ENCODE measurements around the gene SNX11.

The SNX11 gene

DNA sequence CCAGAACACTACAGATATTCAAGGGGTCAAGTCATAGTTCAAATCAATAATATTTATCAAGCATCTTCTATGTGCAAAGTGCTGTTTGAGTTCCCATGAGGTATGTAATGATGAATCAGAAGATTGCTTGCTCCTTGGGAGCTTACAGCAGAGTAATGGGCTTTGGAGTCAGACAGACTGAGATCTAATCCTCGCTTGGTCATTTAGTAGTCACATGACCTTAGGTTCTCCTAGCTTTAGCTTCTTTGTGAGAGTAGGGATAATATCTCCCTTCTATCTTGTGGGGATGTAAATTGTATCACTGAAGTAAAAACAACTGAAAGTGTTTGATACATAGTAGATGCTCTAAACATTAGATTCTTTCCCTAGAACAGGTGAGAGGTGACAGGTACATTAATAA, 30.1 kb downstream of the SNX11 start:
- no peak for DNase-seq

DNA sequence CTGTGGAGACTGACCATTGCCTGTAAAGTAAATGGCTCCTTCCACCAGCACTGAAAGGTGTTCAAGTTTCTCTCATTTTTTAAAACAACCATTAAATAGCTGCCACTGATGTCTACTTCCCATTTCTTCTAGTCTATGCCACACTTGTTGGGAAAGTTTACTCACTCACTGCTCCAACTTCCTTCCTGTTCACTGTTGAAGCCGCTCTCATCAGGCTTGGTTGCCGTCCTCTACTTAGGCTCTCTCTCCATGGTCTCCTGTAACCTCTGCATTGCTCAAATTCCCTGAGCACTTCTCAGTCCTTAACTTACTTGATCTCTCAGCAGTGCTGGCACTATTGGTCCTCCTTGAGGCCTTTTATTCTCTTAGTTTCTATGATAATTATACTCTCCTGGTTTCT, 32.4 kb downstream of the SNX11 start:
- no peak for DNase-seq

DNA sequence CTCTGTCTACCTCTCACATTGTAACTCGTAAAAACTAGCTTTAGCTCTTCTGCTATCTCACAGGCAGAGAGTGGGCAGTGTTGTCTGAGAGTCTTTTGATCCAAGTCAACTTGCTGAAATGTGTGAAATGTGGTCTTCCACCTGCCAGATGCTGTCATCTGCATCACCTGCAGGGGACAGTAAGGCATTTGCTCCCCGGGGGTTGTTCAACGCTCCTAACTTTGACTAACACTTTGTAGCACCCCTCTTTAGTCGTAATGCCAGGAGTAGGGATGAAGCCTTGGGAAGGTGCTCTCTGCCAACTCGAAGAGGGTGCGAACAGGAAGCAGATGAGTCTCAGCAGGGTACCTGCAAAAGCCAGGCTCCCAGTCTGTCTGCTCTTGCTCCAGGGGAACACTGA, 36.1 kb downstream of the SNX11 start:
- no peak for DNase-seq

DNA sequence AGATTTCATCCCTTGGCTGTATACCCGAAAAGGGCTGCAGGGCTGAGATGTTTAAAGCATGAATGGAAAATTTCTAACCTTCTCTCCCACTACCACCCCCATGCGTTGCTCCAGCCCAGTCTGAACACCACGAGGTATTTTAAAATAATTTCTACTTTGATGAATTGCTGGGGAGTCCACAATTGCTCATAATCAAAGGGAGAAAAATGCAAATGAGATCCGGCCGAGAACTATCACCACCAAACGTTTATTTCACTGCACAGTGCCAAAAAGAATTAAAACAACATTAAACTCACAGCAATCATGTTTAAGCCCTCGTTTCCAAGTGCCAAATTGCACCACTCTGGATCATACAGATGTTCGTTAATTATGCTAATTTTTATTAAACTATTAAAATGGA, 36.7 kb downstream of the SNX11 start:
- no peak for DNase-seq

DNA sequence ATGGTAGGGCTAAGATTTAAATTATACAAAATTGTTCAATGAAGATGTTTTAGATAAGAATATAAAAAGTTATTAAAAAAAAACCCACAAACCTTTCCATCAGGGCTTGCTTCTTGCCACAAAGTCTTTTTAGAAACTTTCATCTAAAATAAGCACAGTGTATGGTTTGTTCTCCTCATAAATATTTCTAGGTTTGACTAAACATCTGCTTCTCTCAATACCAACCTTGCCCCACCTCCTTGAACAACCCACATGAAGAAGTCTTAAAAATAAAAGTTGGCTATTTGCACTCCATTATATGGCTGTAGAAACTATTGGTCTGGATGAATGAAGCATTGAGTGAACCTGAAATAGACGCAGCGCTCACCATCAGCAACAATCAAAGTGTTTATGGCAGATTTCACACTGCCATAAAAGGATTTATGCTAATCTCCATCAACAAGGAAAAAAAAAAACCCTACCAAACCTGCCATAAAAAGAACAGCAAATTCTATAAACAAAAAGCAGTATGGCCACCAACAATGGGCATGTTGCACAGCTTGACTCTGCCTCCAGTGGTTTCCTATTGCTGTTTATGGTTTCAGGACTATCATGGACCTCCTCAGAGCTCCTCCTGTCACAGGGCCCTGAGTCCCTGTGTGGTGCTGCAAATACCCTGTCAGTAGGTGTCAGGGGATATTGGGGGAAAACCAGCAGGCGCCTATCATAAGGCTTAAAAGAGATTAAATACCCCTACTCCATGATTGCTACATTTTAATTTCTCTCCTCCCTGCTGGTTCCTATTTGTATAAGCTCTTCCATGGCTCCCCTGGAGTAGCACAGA, 37.6 kb downstream of the SNX11 start:
- DNase-seq = no peak

DNA sequence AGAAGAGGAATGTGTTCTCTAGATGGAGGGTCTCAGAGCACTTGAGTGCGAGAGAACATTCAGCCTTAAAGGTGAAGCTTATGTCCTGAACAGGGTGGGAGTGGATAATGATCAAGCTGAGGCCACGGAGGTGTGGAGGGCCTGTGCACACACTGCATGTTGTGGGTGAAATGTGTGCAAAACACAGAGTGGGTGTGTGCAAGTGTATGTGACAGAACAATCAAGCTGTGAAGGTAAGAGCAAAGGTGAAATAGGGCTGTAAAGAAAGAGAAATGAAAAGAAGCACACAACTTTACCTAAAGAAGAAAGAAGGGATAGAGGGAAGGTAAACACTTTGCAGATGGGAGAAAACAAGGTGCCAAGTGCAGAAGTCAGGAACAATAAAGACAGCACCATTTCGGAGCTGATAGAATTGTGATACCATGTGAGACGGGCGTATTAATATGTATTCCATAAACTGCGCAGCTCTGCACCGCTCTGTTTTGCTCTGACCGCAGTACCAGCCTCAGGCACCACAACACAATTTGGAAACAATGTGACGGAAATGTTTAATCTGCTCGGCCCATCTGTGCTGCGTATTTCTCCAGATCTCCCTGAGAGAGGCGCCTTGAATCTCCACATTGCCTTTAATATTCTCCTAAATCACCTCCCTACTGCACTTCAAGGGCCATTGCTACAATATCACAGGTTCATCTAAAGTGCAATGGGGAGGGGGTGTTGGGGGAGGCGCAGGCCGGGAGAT, 40.6 kb downstream of the SNX11 start:
- no peak for DNase-seq

DNA sequence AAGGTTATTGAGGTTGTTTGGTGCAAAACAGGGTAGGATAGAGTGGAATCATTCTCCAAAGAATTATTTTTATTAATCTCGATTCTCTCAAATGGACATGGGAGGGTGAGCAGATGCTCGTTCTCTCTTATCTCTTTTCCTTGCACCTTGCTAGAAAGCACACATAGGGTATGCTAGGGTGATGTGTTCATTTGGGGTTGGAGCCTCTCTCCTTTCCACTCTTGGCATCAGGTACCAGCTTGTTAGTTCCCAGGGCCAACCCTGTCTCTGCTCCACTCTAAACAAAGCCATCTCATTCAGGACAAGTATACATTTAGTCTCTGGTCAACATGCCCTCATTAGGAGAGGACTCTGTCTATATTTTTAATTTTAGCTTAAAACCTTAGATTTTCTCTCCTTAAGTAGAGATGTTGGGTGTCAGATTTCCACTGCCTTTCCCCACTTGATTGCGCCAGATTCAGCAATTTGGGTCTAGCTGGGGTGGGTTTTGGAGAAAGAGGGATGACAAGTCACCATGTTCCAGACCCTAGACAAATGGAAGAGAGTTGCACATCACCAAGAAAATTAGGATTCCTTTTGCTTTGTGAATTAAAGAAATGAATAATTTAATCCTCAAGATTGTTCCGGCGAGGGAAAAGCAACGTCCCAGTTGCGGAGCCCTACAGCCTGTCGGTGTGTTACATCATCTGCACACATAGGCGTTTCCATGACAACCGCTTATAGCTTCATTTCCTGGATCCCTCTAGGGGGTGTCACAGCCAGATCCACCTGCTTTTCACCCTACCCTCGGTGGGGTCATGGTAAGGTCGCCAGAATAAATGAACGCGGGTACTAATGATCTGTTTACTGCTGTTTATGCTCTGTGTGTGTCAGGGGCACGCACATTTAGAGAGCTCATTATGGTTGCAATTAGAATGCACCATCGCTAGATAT, 41.6 kb downstream of the SNX11 start:
- no peak for DNase-seq

DNA sequence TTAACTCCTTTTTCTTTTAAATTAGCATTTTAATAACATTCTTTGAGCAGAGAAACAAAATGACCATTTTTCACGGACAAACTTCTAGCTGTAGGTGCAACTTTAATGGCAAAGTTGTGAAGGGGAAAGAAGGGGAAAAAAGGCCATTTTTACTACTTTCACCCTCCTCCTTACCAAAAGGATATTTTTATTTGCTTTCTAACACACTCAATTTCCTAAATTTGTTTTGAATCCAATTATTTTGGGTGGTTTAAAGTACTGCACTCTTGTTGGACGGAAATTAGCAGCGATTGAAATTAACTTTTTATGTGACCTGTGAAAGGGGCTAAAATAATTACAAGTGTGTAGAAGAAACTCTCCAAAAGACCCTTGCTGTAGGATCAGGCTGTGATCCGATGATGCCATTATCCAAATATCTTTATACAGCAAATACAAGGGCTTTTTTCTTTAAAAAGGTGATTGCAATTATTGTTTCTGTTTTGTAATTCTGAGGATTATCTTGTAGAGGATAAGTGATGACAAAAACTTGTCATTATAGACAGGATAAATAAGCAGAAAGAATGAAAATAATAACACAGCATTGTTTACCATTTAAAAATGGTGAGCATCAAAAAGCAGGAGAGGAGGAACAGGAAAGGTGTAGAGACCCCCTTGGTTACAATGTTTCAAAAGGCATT, 42.4 kb downstream of the SNX11 start:
- no peak for DNase-seq

DNA sequence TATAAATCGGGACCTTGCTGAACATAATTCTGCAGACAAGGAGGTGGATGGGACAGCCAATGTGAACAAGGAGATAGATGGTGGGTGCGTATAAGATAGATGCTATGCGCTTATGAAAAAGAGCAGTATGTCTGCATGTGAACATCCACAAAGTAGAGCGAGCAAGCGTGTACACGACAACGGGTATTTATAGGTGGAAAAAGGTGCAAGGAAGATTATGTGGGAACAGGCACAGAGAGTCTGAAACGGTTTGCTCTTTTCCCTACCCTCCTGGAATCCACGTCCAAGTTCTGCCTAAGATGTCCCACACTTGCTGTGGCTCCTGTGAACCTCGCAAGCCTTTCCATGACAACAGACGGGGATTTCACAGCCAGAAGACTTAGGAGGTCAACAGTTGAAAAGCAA, 43.0 kb downstream of the SNX11 start:
- no peak for DNase-seq

DNA sequence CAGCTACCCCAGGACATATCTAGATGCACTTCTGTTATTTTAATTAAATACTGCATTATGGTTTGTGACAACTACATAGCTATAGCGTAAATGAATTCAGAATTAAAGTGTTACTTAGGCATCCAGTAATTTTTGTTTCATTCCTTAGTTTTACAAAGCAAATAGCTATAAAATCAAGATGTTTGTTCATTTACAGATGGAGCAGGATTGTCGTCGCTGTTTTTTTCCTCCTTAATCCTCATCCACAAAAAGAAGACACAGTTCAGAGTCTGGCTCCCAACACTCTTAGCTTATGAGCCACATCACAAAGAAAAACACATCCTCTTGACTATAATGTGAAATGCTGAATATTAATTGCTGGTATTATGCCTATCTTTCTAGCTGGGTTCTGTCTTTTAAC, 43.7 kb downstream of the SNX11 start:
- DNase-seq = no peak

DNA sequence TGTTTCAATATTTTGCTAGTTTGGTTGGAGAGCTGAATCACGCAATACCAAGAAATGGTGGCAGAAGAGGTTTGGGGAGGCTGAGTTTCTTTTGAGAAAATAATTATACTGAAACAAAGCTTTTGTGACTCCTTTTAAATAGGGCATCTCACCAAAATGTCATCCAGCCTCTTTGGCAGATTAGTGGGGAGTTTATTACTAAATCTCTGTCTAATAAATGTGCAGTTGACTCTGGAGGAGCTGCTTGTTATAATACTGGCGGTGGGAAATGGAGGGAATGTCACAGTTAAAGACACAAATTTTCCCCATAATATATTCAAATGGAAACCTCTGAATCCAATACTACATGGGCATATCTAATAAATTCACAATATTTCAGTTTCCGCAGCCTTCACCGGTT, 44.7 kb downstream of the SNX11 start:
- no peak for DNase-seq

DNA sequence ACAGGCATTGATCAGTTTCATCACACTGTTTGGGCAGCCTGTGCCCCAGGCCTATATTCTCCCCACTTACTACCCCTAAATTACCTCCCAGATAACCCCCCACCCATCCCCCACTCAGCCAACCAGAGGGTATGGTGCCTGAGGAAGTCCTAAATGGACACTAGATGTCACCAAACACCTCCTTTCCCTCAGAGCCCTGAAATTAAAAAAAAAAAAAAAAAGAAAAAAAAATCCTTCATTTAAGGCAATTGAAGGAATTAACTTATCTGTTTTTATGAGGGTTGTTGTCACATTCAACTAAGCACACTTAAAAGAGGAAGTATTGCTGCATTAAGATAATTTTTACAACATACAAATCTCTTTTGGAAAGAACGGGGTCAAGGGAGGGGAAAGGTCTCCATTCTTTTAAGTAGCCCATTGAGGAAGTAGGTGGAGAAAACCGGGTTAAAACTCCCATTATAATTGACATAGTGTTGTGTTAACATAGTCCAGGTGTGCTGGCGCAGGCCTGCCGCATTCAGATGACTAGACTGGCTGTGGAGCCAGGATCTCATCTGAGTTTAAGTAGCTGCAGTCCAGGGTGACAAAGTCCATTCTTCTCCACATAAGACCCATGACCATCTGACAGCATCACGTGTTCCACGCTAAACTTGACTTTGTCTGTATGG, 46.3 kb downstream of the SNX11 start:
- DNase-seq = no peak

DNA sequence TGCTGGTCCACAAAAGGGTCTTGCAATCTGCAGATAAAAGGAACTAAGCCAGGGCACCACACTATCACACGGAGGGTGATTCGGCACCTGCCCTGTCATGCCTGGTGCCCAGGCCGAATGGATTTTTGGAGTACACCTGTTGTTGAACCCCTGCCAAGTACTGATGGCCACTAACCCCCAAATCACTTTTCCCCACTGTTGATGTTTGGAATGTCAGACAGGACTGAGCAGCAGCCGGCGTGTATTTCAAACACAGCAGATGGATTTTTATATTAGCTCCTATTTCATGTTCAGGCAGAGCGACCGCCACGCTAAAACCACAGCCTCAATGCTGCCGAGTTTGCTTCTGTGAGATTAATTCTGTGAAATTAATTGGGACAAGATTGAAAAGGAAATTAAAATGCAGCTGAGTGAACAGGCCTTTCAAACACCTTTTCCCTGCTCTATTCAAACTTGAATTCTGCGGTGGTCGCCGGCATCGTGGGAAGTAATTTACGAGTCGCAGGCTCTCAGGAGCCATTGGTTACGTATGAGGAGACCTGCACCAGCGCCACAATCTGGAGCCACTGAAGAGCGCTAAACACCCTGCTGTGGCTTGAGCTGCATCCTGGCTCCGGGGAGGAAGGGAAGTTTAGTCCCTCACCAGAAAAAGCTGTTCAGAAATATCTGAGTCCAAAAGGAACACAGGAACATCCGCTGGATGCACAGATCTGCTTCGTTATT, 48.5 kb downstream of the SNX11 start:
- no peak for DNase-seq

DNA sequence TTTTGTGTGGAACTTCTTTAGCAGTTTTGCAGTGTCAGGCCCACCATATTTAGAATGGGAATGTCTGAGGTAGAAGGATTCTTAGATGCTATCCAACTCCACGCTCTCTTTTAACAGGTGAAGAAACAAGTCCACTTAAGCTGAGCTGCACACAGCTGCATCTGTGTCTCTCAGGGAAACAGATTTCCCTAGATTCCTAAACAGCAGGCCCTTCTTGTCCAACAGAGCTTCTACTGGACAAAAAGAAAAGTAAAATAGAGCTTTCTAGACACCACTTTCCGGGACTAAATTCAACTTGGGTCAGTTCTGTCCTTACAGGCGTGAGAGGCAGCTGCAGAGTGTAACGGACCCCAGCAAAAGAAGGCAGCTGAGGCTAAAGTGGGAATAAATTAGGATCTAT, 51.7 kb downstream of the SNX11 start:
- no peak for DNase-seq

DNA sequence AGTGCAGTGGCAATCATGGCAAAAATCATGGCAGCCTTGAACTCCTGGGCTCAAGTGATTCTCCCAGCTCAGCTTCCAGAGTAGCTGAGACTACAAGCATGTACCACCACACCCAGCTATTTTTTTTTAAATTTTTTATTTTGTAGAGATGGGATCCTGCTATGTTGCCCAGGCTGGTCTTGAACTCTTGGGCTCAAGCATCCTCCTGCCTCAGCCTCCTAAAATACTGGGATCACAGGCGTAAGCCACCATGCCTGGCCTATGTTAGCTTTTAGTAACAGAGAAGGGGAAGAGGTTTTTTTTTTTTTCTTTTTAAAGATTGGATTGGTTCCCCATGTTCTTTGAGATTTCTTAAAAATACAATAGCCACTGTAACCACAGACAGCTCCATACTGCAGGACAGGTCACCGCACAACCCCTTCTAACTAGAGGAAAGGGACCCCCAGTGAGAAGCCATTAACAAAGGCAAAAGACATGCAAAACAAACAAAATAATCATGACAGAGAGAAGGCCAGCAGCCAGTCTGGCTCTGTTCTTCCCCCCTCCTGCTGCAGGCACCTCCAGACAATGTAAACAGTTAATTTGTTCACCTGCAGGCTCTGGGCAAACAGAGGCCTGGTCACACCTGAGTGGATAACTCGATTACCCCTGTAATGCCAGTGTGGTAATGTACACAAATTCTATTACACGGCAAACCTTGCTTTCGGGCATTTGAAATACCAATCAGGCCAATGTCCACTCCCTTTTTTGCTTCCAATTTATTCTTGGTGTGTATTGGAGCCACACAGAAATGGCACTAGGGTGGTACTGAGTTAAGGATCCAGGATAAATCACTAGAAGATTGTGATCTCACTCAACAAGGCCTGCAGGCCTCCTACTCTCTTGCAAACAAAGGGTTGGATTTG, 52.9 kb downstream of the SNX11 start:
- DNase-seq = no peak

DNA sequence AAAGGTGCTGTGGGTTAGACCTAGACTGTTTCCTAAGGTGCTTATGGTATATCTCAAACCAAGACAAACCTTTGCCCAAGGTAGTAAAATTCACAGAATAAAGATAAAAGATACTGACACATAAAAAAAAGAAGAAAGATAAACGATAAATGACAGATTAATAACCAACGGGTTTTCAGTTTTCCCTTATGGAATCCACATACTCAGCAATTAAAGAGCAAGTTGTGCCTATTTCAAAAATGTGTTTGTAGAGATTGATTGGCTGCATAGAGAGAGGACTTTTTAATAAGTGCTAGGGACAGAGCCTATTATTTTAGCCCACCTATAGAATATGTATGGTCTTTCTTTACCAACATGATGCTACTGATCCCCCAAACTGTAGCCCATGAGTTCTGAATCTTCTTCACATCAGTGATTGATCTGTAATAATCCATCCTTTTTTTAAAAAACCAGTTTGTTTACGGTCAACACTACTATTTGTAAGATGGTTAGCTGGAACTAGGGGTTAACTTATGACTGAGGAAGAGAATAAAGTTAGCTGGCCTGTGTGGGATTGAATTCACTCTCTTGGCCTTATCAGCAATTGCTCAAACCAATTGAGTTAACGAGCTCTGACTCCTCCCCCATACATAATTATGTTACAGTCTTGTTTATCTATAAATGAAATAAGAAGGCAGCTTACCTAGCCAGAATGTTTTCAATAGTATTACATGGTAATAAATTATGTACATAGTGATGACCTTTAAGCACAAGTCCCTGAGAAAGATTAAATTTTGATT, 53.8 kb downstream of the SNX11 start:
- no peak for DNase-seq

DNA sequence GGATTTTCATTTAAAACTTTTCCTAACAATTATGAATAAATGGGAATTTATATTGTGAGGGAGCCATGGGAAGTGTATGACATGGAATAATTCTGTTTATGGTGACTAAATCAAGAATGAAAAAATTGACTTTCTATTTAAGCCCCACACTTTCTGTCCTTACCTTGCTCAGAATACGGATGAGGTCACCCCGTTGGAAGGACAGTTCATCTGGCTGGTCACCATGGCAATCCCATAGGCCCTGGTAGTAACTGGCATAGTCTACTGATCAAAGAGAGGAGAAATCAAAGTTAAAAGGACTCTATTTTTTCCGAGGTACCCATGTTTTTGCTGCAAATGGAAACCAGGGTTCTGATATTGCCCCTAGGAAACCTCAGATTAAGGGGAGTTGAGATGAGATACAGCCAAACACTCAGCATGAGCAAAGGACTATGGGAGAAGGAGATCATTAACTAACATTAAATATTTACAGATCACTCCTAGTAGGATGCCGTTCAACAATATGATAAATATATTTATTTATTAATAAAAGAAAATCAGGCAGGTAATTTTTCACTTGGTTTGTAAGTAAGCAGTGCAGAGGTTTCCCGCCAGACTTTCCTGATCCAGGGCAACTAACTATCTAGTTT, 54.9 kb downstream of the SNX11 start:
- DNase-seq = no peak

DNA sequence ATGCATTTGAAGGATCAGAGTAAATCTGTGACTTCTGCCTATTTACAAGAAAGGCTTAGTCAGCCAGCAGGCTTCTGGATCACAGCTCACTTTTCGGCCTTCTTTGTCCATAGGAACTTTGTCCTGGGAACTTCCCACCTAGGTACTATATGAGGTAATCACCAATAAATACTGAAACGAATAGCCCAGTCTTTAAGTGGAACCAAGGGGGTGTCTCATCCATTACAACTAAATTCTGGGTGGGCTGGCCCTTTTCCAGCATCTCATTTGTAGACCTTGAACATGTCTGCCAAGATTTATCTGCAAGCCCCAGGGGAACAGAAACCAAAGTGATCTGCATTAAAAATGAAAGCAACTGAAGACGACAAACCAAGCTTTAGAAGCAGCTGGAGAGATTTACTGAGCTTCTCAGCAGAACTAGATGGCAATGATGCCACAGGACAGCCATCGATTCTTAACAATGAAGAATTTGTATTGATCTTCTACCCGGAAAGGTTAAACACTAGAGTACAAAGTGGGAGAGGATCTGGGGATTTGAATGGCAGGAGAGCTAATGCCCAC, 55.5 kb downstream of the SNX11 start:
- DNase-seq = no peak

DNA sequence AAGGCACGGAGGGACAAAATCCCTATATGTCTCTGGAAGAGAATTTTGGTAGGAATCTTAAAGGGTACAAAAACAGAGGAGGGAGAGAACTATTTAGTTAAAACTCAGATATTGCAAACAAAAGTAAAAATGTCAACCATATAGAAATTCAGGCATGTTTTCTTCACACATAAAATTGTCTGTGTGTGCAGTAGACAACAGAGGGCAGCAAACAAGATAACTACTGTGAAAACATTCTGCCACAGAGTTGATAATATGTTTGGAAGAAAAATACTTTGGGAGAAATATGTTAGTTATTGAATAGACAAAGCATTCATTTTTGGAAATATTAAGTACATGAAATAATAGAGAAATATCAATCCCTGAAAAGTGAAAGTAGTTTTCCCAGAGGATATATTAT, 56.2 kb downstream of the SNX11 start:
- no peak for DNase-seq
